Stimulated activated CD8-positive, alpha-beta memory T cell treated with anti-CD3 and anti-CD28 coated beads, Interleukin-15, amount 100 ng/mL, for 48 hours (primary cell): ENCODE measurements around the gene FKBP9.
"Not testable (repeated sequence)": the region's sequence is repeated elsewhere in the genome, so short reads cannot be mapped to it uniquely, and the experiment has no call there.

Experiments
- DNase-seq, 2 donors: peaks; one replicate each; pipeline ENCODE4 v3.0.0-alpha.2; 2020; ENCODE audit warnings: low read depth in 2 of 2

FKBP9 gene

GRCh38 chr7:32957326-32958045 is at the start of gene FKBP9:
FKBP9 (plus strand) TSS chr7:32957440; CDS start chr7:32957574, 134 bp downstream.
- no peak for DNase-seq

- no peak for DNase-seq
Measured at GRCh38 chr7:32910195-32910594, 47.0 kb upstream of the FKBP9 start.

- DNase-seq, result no peak
Measured at GRCh38 chr7:32914184-32914583, 43.1 kb upstream of the FKBP9 start.

- DNase-seq, result no peak
Measured at GRCh38 chr7:32915041-32915536, 42.2 kb upstream of the FKBP9 start.

GRCh38 chr7:32916006-32916405 is 41.2 kb upstream of the FKBP9 start:
- no peak for DNase-seq

GRCh38 chr7:32916994-32917393 is 40.2 kb upstream of the FKBP9 start:
- not testable (repeated sequence) for DNase-seq

GRCh38 chr7:32921896-32922295 is 35.3 kb upstream of the FKBP9 start:
- DNase-seq, result no peak

- no peak for DNase-seq
Measured at GRCh38 chr7:32928785-32929298, 28.4 kb upstream of the FKBP9 start.

GRCh38 chr7:32929430-32930143 is 27.7 kb upstream of the FKBP9 start:
- no peak for DNase-seq

GRCh38 chr7:32930378-32930777 is 26.9 kb upstream of the FKBP9 start:
- DNase-seq, result no peak

GRCh38 chr7:32935558-32935957 is 21.7 kb upstream of the FKBP9 start:
- no peak for DNase-seq

GRCh38 chr7:32936689-32937088 is 20.6 kb upstream of the FKBP9 start:
- DNase-seq, result no peak

- DNase-seq, result no peak
Measured at GRCh38 chr7:32937344-32938174, 19.7 kb upstream of the FKBP9 start.

GRCh38 chr7:32941181-32941580 is 16.1 kb upstream of the FKBP9 start:
- no peak for DNase-seq

- no peak for DNase-seq
Measured at GRCh38 chr7:32941681-32942414, 15.4 kb upstream of the FKBP9 start.

GRCh38 chr7:32942415-32943251 is 14.6 kb upstream of the FKBP9 start:
- peak; percentile 55 to 60 for DNase-seq

GRCh38 chr7:32943252-32944030 is 13.8 kb upstream of the FKBP9 start:
- no peak for DNase-seq

GRCh38 chr7:32947420-32947983 is 9.7 kb upstream of the FKBP9 start:
- no peak for DNase-seq

- no peak for DNase-seq
Measured at GRCh38 chr7:32948202-32948601, 9.0 kb upstream of the FKBP9 start.
